Measurements from ENCODE around the gene PLCG2. TPM values are rescaled to one million over a fixed set of nuclear protein-coding genes. Genes with fewer than 3 reads are reported as not detected.

PLCG2 gene
- total RNA-seq, 1 experiment from 2014 or later = 6.0 TPM

DNA sequence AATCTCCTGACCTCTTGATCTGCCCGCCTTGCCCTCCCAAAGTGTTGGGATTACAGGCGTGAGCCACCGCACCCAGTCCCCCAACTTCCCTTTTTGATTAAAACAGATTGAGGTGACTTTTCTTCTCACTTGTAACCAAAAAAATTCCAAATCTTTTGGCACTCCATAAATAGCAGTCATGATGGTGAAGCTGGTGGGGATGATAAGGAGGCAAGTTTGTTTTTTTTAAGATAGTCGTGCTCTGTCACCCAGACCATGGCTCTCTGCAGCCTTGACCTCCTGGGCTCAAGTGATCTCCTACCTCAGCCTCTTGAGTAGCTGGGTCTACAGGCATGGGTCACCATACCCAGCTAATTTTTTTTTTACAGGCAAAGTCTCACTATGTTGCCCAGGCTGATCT is 34.7 kb upstream of the PLCG2 start:
- no peak overlapping the region for H3K4ac ChIP-seq (ENCODE audit: low read depth, low read length)
- no peak overlapping the region for H4K8ac ChIP-seq (replicated peaks; ENCODE audit: insufficient read length, low read depth, low read length)
- no peak overlapping the region for H4K91ac ChIP-seq (ENCODE audit: insufficient read length, low read depth, low read length)
- no peak overlapping the region for H3T11ph ChIP-seq (ENCODE audit: low read length)
- H3K79me1 ChIP-seq (ENCODE audit: insufficient read depth, low read depth, low read length, poor library complexity, severe bottlenecking) = no peaks in the 10 kb centered on the region
- peaks cover 9% of the 10 kb centered on the region for H3K23me2 ChIP-seq (ENCODE audit: insufficient read length, low read depth, low read length, poor library complexity, severe bottlenecking)
- H3K14ac ChIP-seq (ENCODE audit: insufficient read depth, low read length) = no peak overlapping the region
- H3K23ac ChIP-seq (ENCODE audit: insufficient read length, low read depth, low read length) = no peak overlapping the region
- no CpG with 5 or more reads among the region's 4 CpGs for WGBS (ENCODE audit: extremely low coverage, insufficient read length, low lambda C conversion rate)
- H2BK5ac ChIP-seq (ENCODE audit: insufficient read length, low read length) = no peak overlapping the region
- no peak for DNase-seq
- no peak overlapping the region for H3K18ac ChIP-seq (ENCODE audit: insufficient read length, low read depth, low read length)
- no peaks in the 10 kb centered on the region; the same call in 1 of the 2 replicates for H3K4me1 ChIP-seq (ENCODE audit: insufficient read depth, low read length)
- TF ChIP-seq, protein P1, sequence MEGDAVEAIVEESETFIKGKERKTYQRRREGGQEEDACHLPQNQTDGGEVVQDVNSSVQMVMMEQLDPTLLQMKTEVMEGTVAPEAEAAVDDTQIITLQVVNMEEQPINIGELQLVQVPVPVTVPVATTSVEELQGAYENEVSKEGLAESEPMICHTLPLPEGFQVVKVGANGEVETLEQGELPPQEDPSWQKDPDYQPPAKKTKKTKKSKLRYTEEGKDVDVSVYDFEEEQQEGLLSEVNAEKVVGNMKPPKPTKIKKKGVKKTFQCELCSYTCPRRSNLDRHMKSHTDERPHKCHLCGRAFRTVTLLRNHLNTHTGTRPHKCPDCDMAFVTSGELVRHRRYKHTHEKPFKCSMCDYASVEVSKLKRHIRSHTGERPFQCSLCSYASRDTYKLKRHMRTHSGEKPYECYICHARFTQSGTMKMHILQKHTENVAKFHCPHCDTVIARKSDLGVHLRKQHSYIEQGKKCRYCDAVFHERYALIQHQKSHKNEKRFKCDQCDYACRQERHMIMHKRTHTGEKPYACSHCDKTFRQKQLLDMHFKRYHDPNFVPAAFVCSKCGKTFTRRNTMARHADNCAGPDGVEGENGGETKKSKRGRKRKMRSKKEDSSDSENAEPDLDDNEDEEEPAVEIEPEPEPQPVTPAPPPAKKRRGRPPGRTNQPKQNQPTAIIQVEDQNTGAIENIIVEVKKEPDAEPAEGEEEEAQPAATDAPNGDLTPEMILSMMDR (conservative IDR thresholded peaks at IDR 0.05) = no peak
- no peak overlapping the region for H4K5ac ChIP-seq (ENCODE audit: insufficient read length, low read depth, low read length)
- H2AK5ac ChIP-seq (ENCODE audit: insufficient read length, low read length) = no peak overlapping the region
- Mint-ChIP-seq H3K9me3 (no peaks in the 10 kb centered on the region; a peak in 1 of 5 replicates), H3K27ac (no peak overlapping the region), H3K4me3 (no peak overlapping the region), H3K36me3 (ENCODE audit: insufficient read depth in 1 of 3, low read depth in 3 of 3) (no peaks in the 10 kb centered on the region), H3K4me1 (peaks cover 11 to 29% of the 10 kb centered on the region in 2 experiments), H3K27me3 (ENCODE audit: low read depth) (peaks cover 27% of the 10 kb centered on the region)
- H2BK15ac ChIP-seq (ENCODE audit: low read depth, low read length) = no peak overlapping the region
- H3K79me2 ChIP-seq (ENCODE audit: insufficient read depth, low read length) = no peaks in the 10 kb centered on the region
- H2AFZ ChIP-seq (ENCODE audit: low read length) = no peak overlapping the region
- H3K27ac ChIP-seq (ENCODE audit: insufficient read length, low read depth, low read length) = no peak overlapping the region
- H2BK120ac ChIP-seq (ENCODE audit: low read depth, low read length, poor library complexity, severe bottlenecking) = no peak overlapping the region
- no peaks in the 10 kb centered on the region for H4K20me1 ChIP-seq (ENCODE audit: control insufficient read depth, insufficient read depth, insufficient read length)
- H2BK12ac ChIP-seq (ENCODE audit: insufficient read length, low read depth, low read length) = no peak overlapping the region
- H3K9me3 ChIP-seq (ENCODE audit: control insufficient read depth, low read depth, low read length) = no peaks in the 10 kb centered on the region
- H2BK20ac ChIP-seq (ENCODE audit: low read depth, low read length, poor library complexity, severe bottlenecking) = no peak overlapping the region
- H3K27me3 ChIP-seq (ENCODE audit: insufficient read depth, low read length) = no peaks in the 10 kb centered on the region
- H3K9ac ChIP-seq (ENCODE audit: extremely low read depth, insufficient read length, low read length) = no peak overlapping the region
- H3K4me2 ChIP-seq (ENCODE audit: insufficient read depth, insufficient read length, low read length) = no peak overlapping the region
- no peak overlapping the region for H3K56ac ChIP-seq (ENCODE audit: insufficient read length, low read depth, low read length)
